Uterus (tissue), 2 donors: ENCODE measurements around the gene CCDC88A.

Source experiments
- POLR2A ChIP-seq, 2 donors: fragments of 450-650 bp; IDR thresholded peaks; one replicate each; pipeline ENCODE4 v1.6.1; 2016; ENCODE audit warnings: antibody characterized with exemption in 2 of 2, mild to moderate bottlenecking in 1 of 2, moderate library complexity in 1 of 2
- TF ChIP-seq, protein P1 (sequence below), 4 experiments: fragments of 200-600 bp in 2 of 4; fragments of 450-650 bp in 2 of 4; sonication (generic) in 2 of 4; IDR thresholded peaks; one replicate each; pipeline ENCODE4 v1.5.1; 2016 to 2019; ENCODE audit warnings: antibody characterized with exemption in 4 of 4, mild to moderate bottlenecking in 2 of 4, moderate library complexity in 1 of 4

DNA sequence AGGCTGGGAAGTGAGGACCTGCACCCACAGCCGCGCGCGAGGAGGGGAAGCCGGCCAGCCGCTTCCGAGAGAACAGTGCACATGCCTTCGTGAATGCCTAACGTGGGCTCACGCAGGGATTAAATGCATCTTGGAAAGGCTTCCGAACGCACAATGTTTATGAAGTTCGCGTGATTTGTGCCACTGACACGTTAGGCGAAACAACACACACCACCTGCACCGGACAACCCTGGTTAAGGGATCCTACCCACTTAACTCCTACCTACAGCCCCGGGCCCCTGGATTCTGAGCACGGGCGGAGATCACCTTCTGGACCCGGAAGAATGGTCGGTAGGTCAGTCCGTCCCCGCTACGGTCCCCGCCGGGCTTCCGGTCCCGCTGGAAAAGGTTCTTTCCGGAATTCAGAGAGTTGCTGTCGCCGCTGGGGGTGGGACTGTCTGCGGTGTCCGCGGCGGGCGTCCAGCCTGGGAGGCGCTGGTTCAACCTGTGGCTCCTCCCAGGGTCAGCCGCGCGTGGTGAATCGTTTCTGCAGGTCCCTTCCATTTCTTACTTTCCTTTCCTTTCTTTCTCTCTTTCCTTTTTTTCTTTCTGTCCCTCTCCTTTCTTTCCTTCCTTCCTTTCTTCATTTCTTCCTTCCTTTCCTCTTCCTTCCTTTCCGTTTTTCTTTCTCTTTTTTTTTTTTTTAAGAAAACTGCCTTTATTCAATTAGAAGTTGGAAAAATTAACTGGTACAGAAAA, 150.6 kb downstream of the CCDC88A start, which contains the start of gene MTIF2:
- TF ChIP-seq, protein P1, sequence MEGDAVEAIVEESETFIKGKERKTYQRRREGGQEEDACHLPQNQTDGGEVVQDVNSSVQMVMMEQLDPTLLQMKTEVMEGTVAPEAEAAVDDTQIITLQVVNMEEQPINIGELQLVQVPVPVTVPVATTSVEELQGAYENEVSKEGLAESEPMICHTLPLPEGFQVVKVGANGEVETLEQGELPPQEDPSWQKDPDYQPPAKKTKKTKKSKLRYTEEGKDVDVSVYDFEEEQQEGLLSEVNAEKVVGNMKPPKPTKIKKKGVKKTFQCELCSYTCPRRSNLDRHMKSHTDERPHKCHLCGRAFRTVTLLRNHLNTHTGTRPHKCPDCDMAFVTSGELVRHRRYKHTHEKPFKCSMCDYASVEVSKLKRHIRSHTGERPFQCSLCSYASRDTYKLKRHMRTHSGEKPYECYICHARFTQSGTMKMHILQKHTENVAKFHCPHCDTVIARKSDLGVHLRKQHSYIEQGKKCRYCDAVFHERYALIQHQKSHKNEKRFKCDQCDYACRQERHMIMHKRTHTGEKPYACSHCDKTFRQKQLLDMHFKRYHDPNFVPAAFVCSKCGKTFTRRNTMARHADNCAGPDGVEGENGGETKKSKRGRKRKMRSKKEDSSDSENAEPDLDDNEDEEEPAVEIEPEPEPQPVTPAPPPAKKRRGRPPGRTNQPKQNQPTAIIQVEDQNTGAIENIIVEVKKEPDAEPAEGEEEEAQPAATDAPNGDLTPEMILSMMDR (IDR thresholded peaks at IDR 0.05) = peak in 3 of 4 experiments; percentile 3 to 26 (median 24)
- no peak for TF ChIP-seq POLR2A (IDR thresholded peaks at IDR 0.05)
